HEK293 (cell line): Measurements from ENCODE around the gene TBC1D22A.

Experiments used
- CTCF ChIP-seq: fragments of 450-650 bp; formaldehyde crosslinking; IDR thresholded peaks from 2 replicates; pipeline ENCODE4 v1.5.1; 2016; ENCODE audit warnings: missing biosample characterization, missing genetic modification characterization
- MZF1 ChIP-seq: fragments of 450-650 bp; formaldehyde crosslinking; IDR thresholded peaks from 2 replicates; pipeline ENCODE4 v1.5.1; 2017; ENCODE audit warnings: missing biosample characterization, missing genetic modification characterization, borderline replicate concordance
- PRDM10 ChIP-seq: fragments of 450-650 bp; formaldehyde crosslinking; IDR thresholded peaks from 2 replicates; pipeline ENCODE4 v1.5.1; 2016; ENCODE audit warnings: missing biosample characterization, missing genetic modification characterization
- TCF7L2 ChIP-seq: IDR thresholded peaks from 2 replicates; pipeline ENCODE4 v1.6.1; 2011; ENCODE audit warnings: low read depth, mild to moderate bottlenecking, inconsistent platforms, low read length, moderate library complexity, borderline replicate concordance
- ZBTB8A ChIP-seq: fragments of 450-650 bp; formaldehyde crosslinking; IDR thresholded peaks from 2 replicates; pipeline ENCODE4 v1.5.1; 2016; ENCODE audit warnings: missing biosample characterization, missing genetic modification characterization
- ZFP69B ChIP-seq: fragments of 450-650 bp; formaldehyde crosslinking; IDR thresholded peaks from 2 replicates; pipeline ENCODE4 v1.5.1; 2016; ENCODE audit warnings: missing biosample characterization, missing genetic modification characterization
- ZNF138 ChIP-seq: fragments of 450-650 bp; formaldehyde crosslinking; IDR thresholded peaks from 2 replicates; pipeline ENCODE4 v1.5.1; 2016; ENCODE audit warnings: missing biosample characterization, missing genetic modification characterization, borderline replicate concordance
- ZNF26 ChIP-seq: fragments of 450-650 bp; formaldehyde crosslinking; IDR thresholded peaks from 2 replicates; pipeline ENCODE4 v1.5.1; 2016; ENCODE audit warnings: missing biosample characterization, missing genetic modification characterization
- ZNF514 ChIP-seq: fragments of 450-650 bp; formaldehyde crosslinking; IDR thresholded peaks from 2 replicates; pipeline ENCODE4 v1.5.1; 2016; ENCODE audit warnings: missing biosample characterization, missing genetic modification characterization
- ZNF560 ChIP-seq: fragments of 450-650 bp; formaldehyde crosslinking; IDR thresholded peaks from 2 replicates; pipeline ENCODE4 v1.5.1; 2017; ENCODE audit warnings: missing biosample characterization, missing genetic modification characterization, borderline replicate concordance
- ZNF626 ChIP-seq: fragments of 450-650 bp; sonication (Bioruptor Pico); formaldehyde crosslinking; IDR thresholded peaks from 2 replicates; pipeline ENCODE4 v1.5.1; 2018; ENCODE audit warnings: missing biosample characterization, missing genetic modification characterization, inconsistent platforms
- ZSCAN18 ChIP-seq: fragments of 450-650 bp; formaldehyde crosslinking; IDR thresholded peaks from 2 replicates; pipeline ENCODE4 v1.5.1; 2016; ENCODE audit warnings: missing biosample characterization, missing genetic modification characterization

GRCh38 chr22:46861468-46862367 is 99.3 kb downstream of the TBC1D22A start:
- no peak for TF ChIP-seq ZNF626 (tag by site-specific recombination)
- TF ChIP-seq PRDM10 (tag by site-specific recombination), result no peak
- no peak for TF ChIP-seq ZNF560 (tag by site-specific recombination)
- no peak for TF ChIP-seq ZNF138 (tag by site-specific recombination)
- no peak for TF ChIP-seq ZNF514 (tag by site-specific recombination)
- no peak for TF ChIP-seq CTCF
- no peak for TF ChIP-seq ZFP69B (tag by site-specific recombination)
- no peak for TF ChIP-seq ZBTB8A
- TF ChIP-seq TCF7L2, result no peak
- TF ChIP-seq ZSCAN18 (tag by site-specific recombination), result no peak
- TF ChIP-seq MZF1 (tag by site-specific recombination), result no peak
- no peak for TF ChIP-seq ZNF26 (tag by site-specific recombination)
